CD1c-positive myeloid dendritic cell (primary cell): ENCODE results near the gene IL31RA.
"Not testable (repeated sequence)": the region's sequence is repeated elsewhere in the genome, so short reads cannot be mapped to it uniquely, and the experiment has no call there.

Source experiments
- DNase-seq: peaks from one replicate; pipeline ENCODE4 v3.0.0-alpha.2; 2016; ENCODE audit errors: extremely low spot score

IL31RA gene

DNA sequence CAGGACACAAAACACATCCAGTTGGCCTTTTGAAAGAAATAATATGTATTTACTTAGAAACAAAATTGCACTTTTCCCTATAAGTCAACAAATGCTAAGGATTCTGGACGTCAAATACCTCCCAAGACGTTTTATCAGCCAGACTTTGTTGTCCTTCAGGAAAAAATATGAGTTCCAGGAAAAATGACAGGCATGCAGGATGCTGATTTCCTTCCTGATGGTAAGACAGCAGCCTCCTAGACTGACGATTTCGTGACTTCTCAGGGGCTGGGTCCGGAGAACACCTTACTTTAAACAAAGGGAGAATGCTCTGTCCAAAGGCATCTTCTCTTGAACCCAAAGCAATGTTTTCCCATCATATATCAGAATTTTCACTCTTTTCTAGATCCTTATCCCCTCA, 74.6 kb downstream of the IL31RA start:
- DNase-seq, result no peak

DNA sequence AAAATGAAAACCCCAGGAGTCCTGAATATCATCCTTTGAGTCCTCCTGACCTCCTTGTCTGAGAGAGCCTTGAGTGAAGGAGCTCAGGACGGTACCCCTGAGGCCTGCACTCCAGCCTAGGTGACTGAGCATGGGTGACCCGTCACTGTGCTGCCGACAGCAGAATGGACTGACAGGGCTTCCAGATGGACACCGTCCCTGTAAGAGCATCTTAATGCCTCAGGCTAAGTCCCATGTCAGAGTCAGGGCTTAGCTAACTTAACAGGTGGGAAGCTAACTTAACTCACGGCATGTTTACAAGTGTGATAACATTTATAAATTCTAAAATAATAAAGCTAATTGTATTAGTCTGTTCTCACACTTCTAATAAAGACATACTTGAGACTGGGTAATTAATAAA, 75.3 kb downstream of the IL31RA start:
- DNase-seq, result no peak

DNA sequence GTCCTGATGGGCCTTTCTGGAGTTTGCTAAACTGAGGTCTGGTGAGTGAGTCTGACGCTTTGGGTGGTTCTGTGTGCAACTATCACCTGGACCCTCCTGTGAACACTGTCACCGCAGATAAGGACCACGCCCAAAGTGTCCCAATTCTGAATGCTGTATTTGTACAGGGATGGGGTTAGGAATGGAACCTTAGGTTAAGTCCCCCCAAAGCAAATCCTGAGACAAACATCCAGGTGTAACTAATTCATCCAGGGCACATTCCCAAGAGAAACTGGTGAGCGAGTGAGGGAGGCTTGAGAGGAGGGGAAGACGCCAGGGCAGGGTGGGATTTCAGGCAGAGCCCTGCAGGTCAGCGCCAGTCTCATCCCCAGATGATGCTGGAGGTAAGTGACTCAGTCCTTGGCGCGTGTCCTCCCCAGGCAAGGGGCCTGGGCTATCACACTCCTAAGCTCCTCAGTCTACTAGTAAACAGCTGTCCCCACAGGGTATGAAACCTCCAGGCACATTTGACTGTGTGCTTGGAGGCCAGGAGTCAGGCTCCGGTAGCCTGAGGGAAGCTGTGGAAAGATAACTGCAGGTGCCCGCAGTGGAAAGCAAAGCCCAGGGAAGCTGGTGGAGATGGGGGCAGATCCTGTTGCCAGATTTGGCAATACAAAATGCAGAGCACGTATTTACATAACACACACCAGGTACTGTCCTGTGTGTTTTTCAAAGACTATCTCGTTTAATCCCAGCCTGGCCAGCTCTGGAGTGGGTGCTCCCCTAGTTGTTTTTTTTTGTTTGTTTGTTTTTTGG, 76.9 kb downstream of the IL31RA start:
- no peak for DNase-seq

DNA sequence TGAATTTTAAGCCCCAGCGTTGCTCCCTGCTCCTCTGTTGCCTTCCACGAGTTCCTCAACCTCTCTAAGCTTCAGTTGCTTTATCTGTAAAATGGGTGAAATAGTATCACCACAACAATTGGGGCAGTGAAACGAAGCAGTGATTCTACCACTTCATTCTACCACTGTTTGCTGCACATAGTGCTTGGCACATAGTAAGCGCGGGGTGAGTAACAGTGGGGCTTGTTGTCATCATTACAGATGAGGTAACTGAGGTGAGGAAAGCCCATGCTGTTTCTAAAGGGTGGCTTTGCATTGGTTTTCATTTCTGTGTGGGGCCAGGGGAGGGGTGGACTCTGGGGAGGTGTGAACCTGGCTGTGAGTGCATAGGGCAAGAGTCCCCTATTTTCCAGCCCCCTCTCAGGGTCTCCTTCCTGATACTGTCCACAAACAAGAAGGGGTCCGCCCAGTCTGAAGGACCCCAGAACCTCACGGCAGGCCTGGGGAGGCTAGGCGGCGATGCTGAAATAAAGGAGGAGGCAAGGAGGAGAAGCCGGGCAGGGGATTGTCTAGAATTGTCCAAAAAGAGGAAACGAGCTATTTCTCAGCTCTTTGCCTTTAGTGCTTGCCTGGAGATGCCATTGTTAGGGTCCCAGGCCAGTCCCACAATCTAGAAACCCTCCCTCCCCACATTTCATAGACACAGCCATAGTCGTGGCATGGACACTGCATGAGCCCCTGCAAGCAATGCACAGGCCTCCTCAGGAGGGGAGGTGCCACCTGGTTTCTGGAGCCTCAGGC, 78.1 kb downstream of the IL31RA start:
- DNase-seq, result no peak

DNA sequence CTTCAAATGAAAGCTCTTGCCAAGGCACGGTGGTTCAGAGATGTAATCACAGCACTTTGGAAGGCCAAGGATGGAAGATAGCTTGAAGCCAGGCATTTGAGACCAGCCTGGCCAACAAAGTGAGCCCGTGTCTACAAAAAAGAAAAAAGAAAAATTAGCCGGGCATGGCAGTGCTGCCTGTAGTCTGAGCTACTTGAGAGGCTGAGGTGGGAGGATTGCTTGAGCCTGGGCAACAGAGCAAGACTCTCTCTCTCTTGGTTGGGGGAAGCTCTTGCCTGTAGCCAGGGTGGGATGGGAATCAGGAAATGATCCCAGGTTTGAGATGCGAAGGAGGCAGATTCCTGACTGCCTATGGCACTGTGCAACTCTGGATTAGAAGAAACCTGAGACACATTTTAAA, 81.5 kb downstream of the IL31RA start:
- DNase-seq, result no peak

DNA sequence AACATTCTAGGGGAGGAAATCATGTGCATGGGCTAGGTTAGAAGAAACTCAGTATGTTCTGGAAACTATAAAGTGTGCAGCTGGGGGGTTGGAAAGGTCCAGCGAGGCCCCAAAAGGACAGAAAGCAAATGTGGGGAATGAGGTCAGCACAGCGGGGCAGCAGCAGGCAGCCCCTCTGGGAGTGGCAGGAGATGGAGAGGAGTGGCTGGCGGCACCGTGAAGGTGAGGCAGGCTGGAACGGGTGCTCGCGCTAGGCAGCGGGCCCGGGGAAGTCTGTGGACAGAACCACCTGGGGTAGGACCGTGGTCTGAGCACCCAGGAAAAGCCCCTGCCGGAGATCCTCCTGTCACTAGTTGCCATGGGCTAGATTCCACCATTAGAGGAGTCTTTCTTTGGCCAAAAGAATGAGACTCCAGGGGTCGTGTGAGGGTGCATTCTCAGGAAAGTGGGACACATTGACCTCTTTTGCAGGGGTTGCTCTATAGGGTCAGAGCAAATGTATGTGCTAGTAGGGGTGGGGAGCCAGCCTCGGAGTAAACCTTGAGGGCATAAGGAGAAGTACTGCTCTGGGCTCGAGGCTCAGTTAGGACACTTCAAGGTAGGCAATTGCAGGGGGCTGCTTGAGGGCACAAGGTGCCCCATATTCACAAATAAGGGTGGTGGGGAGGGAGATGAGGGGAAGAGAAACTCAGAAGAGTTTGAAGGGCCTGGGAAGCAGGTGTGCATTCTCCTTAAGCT, 82.4 kb downstream of the IL31RA start:
- no peak for DNase-seq

DNA sequence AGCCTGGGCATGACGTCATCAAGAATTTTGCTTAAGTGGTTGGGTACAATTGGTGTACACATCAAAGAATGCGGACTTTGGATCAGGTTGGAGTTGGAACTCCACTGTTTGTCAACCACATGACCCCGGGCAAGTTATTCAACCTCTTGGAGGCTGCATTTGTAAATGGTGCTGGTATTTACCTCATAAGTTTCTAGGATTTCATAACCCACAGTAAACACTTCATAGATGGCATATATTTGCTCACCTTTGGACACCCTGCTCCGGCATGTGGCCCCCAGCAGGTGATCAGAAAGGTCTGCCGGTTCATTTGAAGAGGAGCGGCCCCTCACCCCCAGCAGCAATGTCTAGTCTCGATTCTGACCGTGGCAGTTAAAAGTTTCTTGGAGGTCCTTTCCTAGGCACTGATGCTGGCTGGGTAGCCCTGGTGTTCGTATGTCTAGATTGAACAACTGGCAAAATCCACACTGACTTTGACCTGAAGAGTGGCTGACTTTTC, 83.0 kb downstream of the IL31RA start:
- no peak for DNase-seq

DNA sequence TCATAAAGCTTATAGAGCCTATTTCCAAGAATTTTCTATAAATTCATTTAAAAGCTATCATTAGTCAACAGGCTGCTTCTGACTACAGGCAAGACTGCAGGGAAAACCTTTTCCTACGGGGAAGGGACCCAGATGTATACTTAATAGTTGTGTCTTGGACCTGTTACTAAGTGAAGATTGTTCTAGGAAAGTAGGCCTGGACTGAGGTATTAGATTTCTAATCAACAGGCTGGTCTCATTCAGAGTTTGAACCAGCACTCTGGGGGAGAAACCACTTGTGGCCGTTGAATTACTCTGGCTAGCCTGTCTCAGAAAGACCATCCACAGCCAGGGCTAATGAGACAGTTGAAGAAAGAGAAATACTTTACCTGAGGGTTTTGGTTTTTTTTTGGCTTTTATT, 83.6 kb downstream of the IL31RA start:
- no peak for DNase-seq

DNA sequence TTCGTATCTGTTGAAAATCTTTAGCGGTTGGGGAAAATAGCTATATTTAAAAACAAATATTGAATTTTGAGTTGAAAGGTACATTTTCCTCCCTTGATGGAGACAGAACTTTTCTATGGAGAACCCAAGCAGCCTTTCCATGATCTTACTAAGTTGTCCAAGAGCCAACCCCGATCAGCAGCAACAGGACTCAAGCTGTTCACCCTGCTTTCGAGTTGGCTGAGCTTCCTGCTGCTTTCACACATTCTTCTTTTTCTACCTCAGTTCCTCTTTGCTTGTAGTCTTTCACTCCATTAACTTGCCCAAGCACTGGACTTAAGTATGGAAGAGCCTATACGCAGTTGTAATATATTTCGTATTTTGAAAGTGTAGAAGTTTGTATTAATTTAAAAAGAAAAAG, 84.2 kb downstream of the IL31RA start:
- DNase-seq, result no peak

DNA sequence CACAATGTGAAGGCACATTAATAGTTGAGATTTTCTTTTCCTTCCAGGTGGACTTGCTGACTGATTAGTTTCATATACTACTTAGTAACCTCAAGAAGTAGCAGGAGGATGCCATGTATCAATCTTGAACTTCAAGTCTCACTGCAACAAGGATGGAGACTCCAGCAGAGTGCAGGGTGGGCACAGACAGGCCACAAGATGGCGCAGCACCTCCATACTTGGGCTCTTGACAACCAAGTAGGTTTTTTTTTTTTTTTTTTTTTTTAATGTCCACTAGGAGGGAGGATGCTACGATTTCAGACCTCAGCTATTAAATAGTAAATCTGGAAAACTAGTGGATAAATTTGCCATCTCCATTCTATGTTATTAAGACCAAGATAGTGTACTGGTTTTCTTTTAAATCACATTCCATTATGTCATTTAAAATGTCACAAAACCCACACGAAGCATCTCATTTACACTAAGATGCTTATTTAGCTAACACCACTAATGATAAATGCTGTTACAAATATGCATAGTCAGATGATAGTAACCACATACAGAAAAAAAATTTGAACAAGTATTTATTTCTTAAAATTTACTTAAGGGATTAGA, 85.0 kb downstream of the IL31RA start:
- peak; percentile 76 for DNase-seq

DNA sequence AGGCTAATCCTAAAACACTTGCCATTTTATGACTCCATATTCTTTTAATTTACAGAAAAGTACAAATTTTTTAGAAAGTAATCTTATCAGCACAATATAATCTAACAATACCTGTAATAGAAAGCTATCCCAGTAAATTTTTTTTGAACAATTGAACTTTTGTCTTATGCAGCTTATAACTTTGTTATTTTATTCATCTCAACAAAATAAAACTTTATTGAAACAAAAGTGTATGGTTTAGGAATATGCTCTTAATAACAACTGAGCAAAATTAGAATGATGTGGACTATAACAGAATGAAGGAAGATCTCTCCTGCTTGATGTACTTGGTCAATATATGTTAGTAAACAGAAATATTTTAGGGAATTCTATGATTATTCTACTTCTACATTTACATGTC, 86.4 kb downstream of the IL31RA start:
- DNase-seq, result not testable (repeated sequence)

DNA sequence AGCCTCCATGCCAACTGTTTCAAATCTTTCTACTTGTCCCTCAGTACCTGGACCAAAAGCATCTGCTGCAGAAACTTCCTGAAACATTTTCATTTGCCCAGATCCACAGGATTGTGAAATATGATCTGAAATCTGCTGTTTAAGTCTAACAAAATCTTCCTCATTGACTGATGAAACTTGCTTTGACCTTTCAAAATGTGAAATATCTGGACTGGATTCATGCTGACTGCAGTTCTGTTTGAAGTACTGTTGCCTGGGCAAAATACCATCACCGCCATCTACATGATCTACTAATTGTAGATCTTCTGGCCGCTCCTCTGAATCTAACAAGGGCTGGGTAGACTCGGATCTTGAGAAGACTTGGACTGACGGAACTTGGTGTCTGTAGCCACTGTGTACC, 90.0 kb downstream of the IL31RA start:
- DNase-seq, result not testable (repeated sequence)

DNA sequence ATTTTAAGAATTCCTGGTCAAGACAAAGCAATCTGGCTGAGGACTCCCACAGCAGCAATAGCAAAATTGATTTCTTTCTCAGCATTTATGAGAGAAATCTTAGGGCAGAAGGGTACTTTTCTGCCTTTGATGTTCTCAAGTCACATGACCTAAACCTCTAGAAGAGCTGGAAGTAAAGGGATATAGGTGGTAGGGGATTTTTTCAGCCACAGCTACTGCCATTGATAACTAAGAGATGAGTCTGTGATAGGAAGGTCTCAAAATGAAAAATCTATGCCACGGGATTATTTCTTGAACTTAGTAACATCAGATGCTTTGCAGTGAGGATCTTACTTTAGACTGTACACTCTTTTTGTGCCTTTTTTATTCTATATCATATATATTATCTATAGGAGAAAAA, 108.1 kb downstream of the IL31RA start:
- DNase-seq, result no peak

DNA sequence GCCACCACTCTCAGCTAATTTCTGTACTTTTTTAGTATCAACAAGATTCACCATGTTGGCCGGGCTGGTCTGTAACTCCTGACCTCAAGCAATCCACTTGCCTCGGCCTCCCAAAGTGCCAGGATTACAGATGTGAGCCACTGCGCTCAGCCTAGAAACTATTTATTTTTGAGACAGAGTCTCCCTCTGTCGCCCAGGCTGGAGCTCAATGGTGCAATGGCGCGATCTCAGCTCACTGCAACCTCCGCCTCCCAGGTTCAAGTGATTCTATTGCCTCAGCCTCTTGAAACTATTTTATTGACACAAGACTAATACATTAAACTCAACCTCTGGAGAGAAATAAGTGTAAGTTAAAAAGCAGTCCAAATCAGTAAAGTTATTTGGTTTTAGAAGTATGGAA, 109.6 kb downstream of the IL31RA start:
- DNase-seq, result no peak

DNA sequence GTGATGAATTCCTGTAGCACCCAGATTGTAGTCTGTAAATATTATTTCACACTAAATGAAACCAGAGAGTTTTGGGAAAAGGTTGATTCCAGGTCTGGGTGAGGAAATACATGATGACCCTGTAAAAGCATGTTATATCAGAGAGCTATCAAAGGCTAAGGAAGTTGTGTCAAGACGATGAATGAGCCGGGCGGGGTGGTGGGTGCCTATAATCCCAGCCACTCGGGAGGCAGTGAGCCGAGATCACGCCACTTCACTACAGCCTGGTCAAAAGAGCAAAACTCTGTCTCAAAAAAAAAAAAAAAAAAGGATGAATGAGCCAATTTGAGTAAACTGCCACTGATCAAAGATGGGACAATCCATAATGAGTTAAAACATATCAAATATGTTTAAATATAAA, 114.4 kb downstream of the IL31RA start:
- DNase-seq, result no peak

DNA sequence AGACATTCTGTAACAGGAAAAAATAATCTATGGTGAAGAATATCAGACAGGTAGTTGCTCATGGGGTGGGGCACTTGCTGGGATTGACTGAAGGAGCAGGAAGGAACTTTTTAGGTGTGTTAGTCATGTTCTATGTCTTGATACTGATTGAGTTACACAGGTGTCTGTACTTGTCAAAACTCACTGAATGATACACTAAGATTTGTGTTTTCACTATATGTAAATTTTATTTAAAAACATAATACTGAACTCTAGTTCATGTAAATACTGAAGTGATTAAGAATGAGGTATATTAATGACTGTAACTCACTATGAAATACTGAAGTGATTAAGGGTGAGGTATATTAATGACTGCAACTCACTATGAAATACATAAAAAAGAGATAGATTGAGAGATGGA, 115.1 kb downstream of the IL31RA start:
- DNase-seq, result no peak

DNA sequence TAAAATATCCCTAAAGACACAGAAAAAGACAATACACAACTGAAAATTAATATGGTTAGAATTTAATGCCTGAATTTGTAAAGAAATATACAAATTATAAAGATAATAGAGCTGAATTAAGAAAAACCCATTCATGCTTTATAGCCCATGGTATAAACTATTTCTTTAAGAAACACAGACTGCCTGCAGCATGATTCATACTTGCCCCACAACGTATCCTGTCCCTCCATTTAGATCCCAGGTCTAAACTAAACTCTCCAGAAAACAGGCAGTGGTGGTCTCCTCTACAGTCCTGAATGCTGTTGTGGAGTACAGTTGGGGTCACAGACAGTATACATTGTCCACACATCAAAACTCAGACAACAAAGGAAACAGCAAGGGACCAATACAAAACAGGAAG, 118.8 kb downstream of the IL31RA start:
- no peak for DNase-seq
